GM21825 (cell line): Measurements from ENCODE around the gene ASPG.

Experiments used
- ATAC-seq: cut with Tn5 transposase; IDR thresholded peaks from one replicate; pipeline ENCODE4 v1.9.1; 2021; ENCODE audit warnings: mild to moderate bottlenecking, moderate library complexity; ENCODE audit not compliant: unreplicated experiment

Gene ASPG

GRCh38 chr14:104115691-104116287, 30.3 kb downstream of the ASPG start:
- no peak for ATAC-seq

- ATAC-seq, result no peak
Measured at GRCh38 chr14:104116288-104116755, 30.8 kb downstream of the ASPG start.

- ATAC-seq, result no peak
Measured at GRCh38 chr14:104116756-104117340, 31.3 kb downstream of the ASPG start.

GRCh38 chr14:104117341-104118005, 32.0 kb downstream of the ASPG start:
- no peak for ATAC-seq

GRCh38 chr14:104118006-104118844, 32.7 kb downstream of the ASPG start:
- no peak for ATAC-seq

GRCh38 chr14:104119119-104119487, 33.6 kb downstream of the ASPG start:
- no peak for ATAC-seq

- ATAC-seq, result no peak
Measured at GRCh38 chr14:104119488-104120251, 34.2 kb downstream of the ASPG start.

- no peak for ATAC-seq
Measured at GRCh38 chr14:104120281-104120741, 34.8 kb downstream of the ASPG start.

GRCh38 chr14:104121142-104121541, 35.6 kb downstream of the ASPG start:
- no peak for ATAC-seq

- no peak for ATAC-seq
Measured at GRCh38 chr14:104123879-104124278, 38.4 kb downstream of the ASPG start.

- no peak for ATAC-seq
Measured at GRCh38 chr14:104125011-104125410, 39.5 kb downstream of the ASPG start.

- ATAC-seq, result no peak
Measured at GRCh38 chr14:104126753-104127152, 41.3 kb downstream of the ASPG start.

GRCh38 chr14:104128981-104129380, 43.5 kb downstream of the ASPG start:
- no peak for ATAC-seq

GRCh38 chr14:104129556-104129955, 44.1 kb downstream of the ASPG start:
- no peak for ATAC-seq

GRCh38 chr14:104130974-104131651, 45.6 kb downstream of the ASPG start:
- ATAC-seq, result no peak

- no peak for ATAC-seq
Measured at GRCh38 chr14:104131968-104132732, 46.6 kb downstream of the ASPG start.

GRCh38 chr14:104132981-104133380, 47.5 kb downstream of the ASPG start:
- ATAC-seq, result no peak

- ATAC-seq, result no peak
Measured at GRCh38 chr14:104133496-104133895, 48.0 kb downstream of the ASPG start.
